ENCODE measurements around the gene TM9SF1.

Gene TM9SF1

GRCh38 chr14:24198814-24199524, 3.7 kb upstream of the TM9SF1 start:
- FAIRE-seq: no peak
- no peak for DNase-seq (ENCODE audit: insufficient read length, low spot score)

GRCh38 chr14:24197056-24197450, 1.8 kb upstream of the TM9SF1 start:
- no peak for FAIRE-seq
- no peak for DNase-seq (ENCODE audit: insufficient read length, low spot score)

- DNase-seq (ENCODE audit: insufficient read length, low spot score) (peak; percentile 20), FAIRE-seq (no peak)
These were observed 1.1 kb upstream of the TM9SF1 start for GRCh38 chr14:24196071-24197055.

- no peak for DNase-seq (ENCODE audit: insufficient read length, low spot score)
- no peak for FAIRE-seq
These were observed 412 bp downstream of the TM9SF1 start for GRCh38 chr14:24194873-24195185.

GRCh38 chr14:24194186-24194872, 912 bp downstream of the TM9SF1 start:
- DNase-seq (ENCODE audit: insufficient read length, low spot score): no peak
- FAIRE-seq: no peak

- no peak for FAIRE-seq
- no peak for DNase-seq (ENCODE audit: insufficient read length, low spot score)
These were observed 2.3 kb downstream of the TM9SF1 start for GRCh38 chr14:24192933-24193332.

GRCh38 chr14:24190416-24190815, 4.8 kb downstream of the TM9SF1 start:
- FAIRE-seq (no peak), DNase-seq (ENCODE audit: insufficient read length, low spot score) (no peak)

- FAIRE-seq: no peak
- no peak for DNase-seq (ENCODE audit: insufficient read length, low spot score)
These were observed 5.8 kb downstream of the TM9SF1 start for GRCh38 chr14:24189460-24189859.

GRCh38 chr14:24189059-24189375, 6.2 kb downstream of the TM9SF1 start:
- FAIRE-seq (no peak), DNase-seq (ENCODE audit: insufficient read length, low spot score) (no peak)

- FAIRE-seq: no peak
- peak; percentile 90 for DNase-seq (ENCODE audit: insufficient read length, low spot score)
These were observed 6.8 kb downstream of the TM9SF1 start, which contains the start of gene IPO4 for GRCh38 chr14:24188251-24189058. Gene IPO4, minus strand, starts transcription at chr14:24188816. Its CDS starts 29 bp downstream, at chr14:24188787.

- FAIRE-seq: no peak
- no peak for DNase-seq (ENCODE audit: insufficient read length, low spot score)
These were observed 7.7 kb downstream of the TM9SF1 start for GRCh38 chr14:24187539-24187915.

GRCh38 chr14:24186831-24187538, 8.3 kb downstream of the TM9SF1 start:
- DNase-seq (ENCODE audit: insufficient read length, low spot score) (no peak), FAIRE-seq (no peak)

- FAIRE-seq (no peak), DNase-seq (ENCODE audit: insufficient read length, low spot score) (no peak)
These were observed 9.5 kb downstream of the TM9SF1 start for GRCh38 chr14:24185741-24186140.

- DNase-seq (ENCODE audit: insufficient read length, low spot score): no peak
- no peak for FAIRE-seq
These were observed 10.2 kb downstream of the TM9SF1 start for GRCh38 chr14:24185026-24185425.

GRCh38 chr14:24184104-24184970, 10.9 kb downstream of the TM9SF1 start:
- no peak for FAIRE-seq
- no peak for DNase-seq (ENCODE audit: insufficient read length, low spot score)

GRCh38 chr14:24183014-24183481, 12.2 kb downstream of the TM9SF1 start:
- DNase-seq (ENCODE audit: insufficient read length, low spot score): no peak
- FAIRE-seq: no peak

- FAIRE-seq: no peak
- DNase-seq (ENCODE audit: insufficient read length, low spot score): no peak
These were observed 12.9 kb downstream of the TM9SF1 start for GRCh38 chr14:24182110-24182882.

- FAIRE-seq (no peak), DNase-seq (ENCODE audit: insufficient read length, low spot score) (no peak)
These were observed 13.7 kb downstream of the TM9SF1 start for GRCh38 chr14:24181371-24182077.
